Peyer's patch (tissue), 4 donors: ENCODE results near the gene TLL2. TPM values are rescaled to one million over a fixed set of nuclear protein-coding genes. Genes with fewer than 3 reads are reported as not detected.

Experiments used
- DNase-seq, 3 donors: peaks; one replicate each; pipeline ENCODE4 v3.0.0-alpha.2; 2017 to 2019
- H3K27ac ChIP-seq, 4 donors: fragments of 200-600 bp; sonication (generic); one replicate each; pipeline ENCODE4 v1.5.1; 2016 to 2019
- H3K27me3 ChIP-seq, 2 donors: fragments of 200-600 bp; sonication (generic); one replicate each; pipeline ENCODE4 v1.5.1; 2019
- H3K36me3 ChIP-seq, 3 donors: fragments of 200-600 bp; sonication (generic); one replicate each; pipeline ENCODE4 v1.5.1; 2016 to 2019
- H3K4me1 ChIP-seq, 4 donors: fragments of 200-600 bp; sonication (generic); one replicate each; pipeline ENCODE4 v1.5.1; 2016 to 2019
- H3K4me3 ChIP-seq, 4 donors: fragments of 200-600 bp; sonication (generic); 1 replicate in 3 of 4; 2 replicates in 1 of 4; pipeline ENCODE4 v1.5.1; 2016 to 2019; ENCODE audit warnings: mild to moderate bottlenecking in 1 of 4
- H3K9me3 ChIP-seq, 4 donors: fragments of 200-600 bp; sonication (generic); one replicate each; pipeline ENCODE4 v1.5.1; 2016 to 2019; ENCODE audit warnings: mild to moderate bottlenecking in 1 of 4
- CTCF ChIP-seq, 6 experiments: fragments of 450-650 bp in 4 of 6; fragments of 200-600 bp in 2 of 6; sonication (generic) in 1 of 6; IDR thresholded peaks; one replicate each; pipeline ENCODE4 v1.5.1; 2017 to 2019; ENCODE audit warnings: antibody characterized with exemption in 6 of 6, mild to moderate bottlenecking in 3 of 6, moderate library complexity in 1 of 6
- POLR2A ChIP-seq, 2 donors: fragments of 450-650 bp; IDR thresholded peaks; one replicate each; pipeline ENCODE4 v1.5.1; 2017; ENCODE audit warnings: antibody characterized with exemption in 2 of 2, mild to moderate bottlenecking in 2 of 2, moderate library complexity in 2 of 2
- total RNA-seq, 4 donors: library from RNA; depleted of rRNA; stranded (reverse); fragments of >200 nt; gene quantifications; one replicate each; pipeline ENCODE4 v1.1.0, GENCODE V29; 2016

The TLL2 gene
- total RNA-seq, 4 donors from 2014 or later = 0.27 to 0.83 (median 0.38) TPM; not detected in 1

GRCh38 chr10:96367470-96367869 lies 146.3 kb downstream of the TLL2 start:
- DNase-seq = no peak
- no peaks in the 10 kb centered on the region for H3K27me3 ChIP-seq
- H3K9me3 ChIP-seq = no peaks in the 10 kb centered on the region
- H3K4me1 ChIP-seq = peaks cover 0 to 6% (median 0%) of the 10 kb centered on the region in 4 donors
- H3K27ac ChIP-seq = no peak overlapping the region
- TF ChIP-seq CTCF (IDR thresholded peaks at IDR 0.05) = no peak
- TF ChIP-seq POLR2A (IDR thresholded peaks at IDR 0.05) = no peak
- no peaks in the 10 kb centered on the region for H3K36me3 ChIP-seq
- H3K4me3 ChIP-seq = no peak overlapping the region

DNA sequence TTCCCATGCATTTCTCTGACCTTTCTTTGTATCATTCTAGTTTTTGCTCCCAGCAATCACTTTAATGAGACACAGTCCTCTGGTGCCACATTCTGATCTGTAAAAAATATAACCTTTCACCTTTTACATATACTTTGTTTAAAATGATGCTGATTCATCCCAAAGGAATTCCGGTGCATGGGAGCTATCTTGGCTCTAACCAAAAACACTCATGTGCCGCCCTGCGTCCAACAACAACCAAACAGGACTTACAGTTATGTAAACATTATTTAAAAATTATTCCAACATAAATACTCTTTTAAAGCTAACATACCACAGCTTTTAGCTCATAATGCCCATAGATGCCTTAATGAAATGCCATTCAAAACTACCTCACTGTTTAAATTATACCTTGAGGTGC lies 147.2 kb downstream of the TLL2 start:
- Histone ChIP-seq H3K27me3 (no peaks in the 10 kb centered on the region), H3K4me3 (no peak overlapping the region), H3K36me3 (no peaks in the 10 kb centered on the region), H3K4me1 (peaks cover 0 to 6% (median 0%) of the 10 kb centered on the region in 4 donors), H3K9me3 (no peaks in the 10 kb centered on the region), H3K27ac (no peak overlapping the region)
- TF ChIP-seq CTCF (IDR thresholded peaks at IDR 0.05) = no peak
- TF ChIP-seq POLR2A (IDR thresholded peaks at IDR 0.05) = no peak
- no peak for DNase-seq

DNA sequence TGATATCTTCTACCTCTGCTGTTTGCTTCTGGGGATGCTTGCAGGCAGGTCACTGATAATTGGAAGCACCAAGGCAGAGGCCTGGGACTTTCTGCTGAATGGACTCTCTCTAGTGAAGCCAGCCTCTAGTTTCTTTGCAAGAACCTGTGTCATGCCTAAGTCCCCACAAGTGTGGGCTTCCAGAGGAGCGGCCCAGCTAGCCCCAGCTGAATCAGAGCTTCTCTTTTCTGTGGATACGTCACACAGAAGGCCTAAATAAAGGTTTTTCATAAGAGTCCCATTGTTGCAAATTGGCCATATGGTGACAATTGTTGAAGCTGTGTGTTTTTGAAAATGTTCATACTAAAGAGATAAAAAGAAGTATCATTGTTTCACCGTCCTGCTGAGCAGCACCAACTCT lies 148.2 kb downstream of the TLL2 start:
- Histone ChIP-seq H3K36me3 (no peaks in the 10 kb centered on the region), H3K9me3 (no peaks in the 10 kb centered on the region), H3K27me3 (no peaks in the 10 kb centered on the region), H3K4me3 (no peak overlapping the region), H3K27ac (no peak overlapping the region), H3K4me1 (peaks cover 0 to 6% (median 0%) of the 10 kb centered on the region in 4 donors)
- TF ChIP-seq CTCF (IDR thresholded peaks at IDR 0.05) (no peak), POLR2A (IDR thresholded peaks at IDR 0.05) (no peak)
- no peak for DNase-seq

DNA sequence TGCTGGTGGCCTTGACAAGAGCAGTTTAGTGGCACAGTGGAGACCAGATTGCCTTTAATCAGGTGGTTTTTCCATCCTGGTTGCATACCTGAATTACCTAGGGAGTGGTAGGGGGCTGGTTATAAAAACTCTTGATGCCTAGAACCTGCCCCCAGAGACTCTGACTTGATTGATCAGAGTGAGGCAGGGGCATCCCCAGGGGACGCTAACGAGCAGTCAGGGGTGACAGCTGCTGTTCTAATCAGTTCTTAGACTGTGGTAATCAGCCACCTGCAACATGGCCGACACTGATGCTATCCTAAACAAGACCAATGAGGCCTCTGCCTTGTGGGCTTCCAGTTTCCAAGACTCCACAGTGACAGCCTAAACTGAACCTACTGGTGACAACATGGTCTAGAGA lies 153.0 kb downstream of the TLL2 start:
- Histone ChIP-seq H3K27me3 (no peaks in the 10 kb centered on the region), H3K9me3 (no peaks in the 10 kb centered on the region)
- TF ChIP-seq POLR2A (IDR thresholded peaks at IDR 0.05) = no peak
- TF ChIP-seq CTCF (IDR thresholded peaks at IDR 0.05) = no peak

DNA sequence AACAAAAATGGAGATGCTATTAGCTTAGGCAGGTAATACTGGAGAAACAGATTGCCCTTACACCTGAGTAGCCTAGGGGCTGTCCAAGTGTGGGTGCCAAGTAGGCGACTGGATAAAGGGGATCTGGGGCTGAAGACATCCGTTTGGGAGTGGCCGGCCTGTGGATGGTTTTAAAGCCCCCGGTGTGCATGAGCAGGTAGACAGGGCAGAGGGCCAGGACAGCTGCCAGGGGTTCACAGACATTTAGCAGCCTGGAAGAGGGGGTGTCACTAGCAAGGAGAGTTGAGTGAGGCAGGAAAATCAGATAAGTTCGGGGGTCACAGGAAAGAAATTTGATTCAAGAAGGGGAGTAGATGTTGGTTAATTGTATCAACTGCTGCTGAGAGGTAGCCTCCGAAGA lies 153.4 kb downstream of the TLL2 start:
- no peak for DNase-seq
- Histone ChIP-seq H3K27ac (no peak overlapping the region), H3K27me3 (no peaks in the 10 kb centered on the region), H3K36me3 (no peaks in the 10 kb centered on the region), H3K4me1 (no peaks in the 10 kb centered on the region), H3K9me3 (no peaks in the 10 kb centered on the region), H3K4me3 (no peak overlapping the region)
- TF ChIP-seq POLR2A (IDR thresholded peaks at IDR 0.05) (no peak), CTCF (IDR thresholded peaks at IDR 0.05) (no peak)

More for the DNA sequence above, 153.0 kb downstream of the TLL2 start:
- Histone ChIP-seq H3K27ac (no peak overlapping the region), H3K4me1 (no peaks in the 10 kb centered on the region), H3K36me3 (no peaks in the 10 kb centered on the region), H3K4me3 (no peak overlapping the region)
- no peak for DNase-seq

GRCh38 chr10:96359616-96360015 lies 154.1 kb downstream of the TLL2 start:
- H3K27me3 ChIP-seq = no peaks in the 10 kb centered on the region
- DNase-seq = no peak
- no peak overlapping the region for H3K4me3 ChIP-seq
- H3K9me3 ChIP-seq = no peaks in the 10 kb centered on the region
- no peak overlapping the region for H3K27ac ChIP-seq
- no peaks in the 10 kb centered on the region for H3K4me1 ChIP-seq
- no peaks in the 10 kb centered on the region for H3K36me3 ChIP-seq
- TF ChIP-seq CTCF (IDR thresholded peaks at IDR 0.05) (no peak), POLR2A (IDR thresholded peaks at IDR 0.05) (no peak)
